HG02852 (cell line): ENCODE measurements around the gene RPS27.
"Not testable (repeated sequence)": the region's sequence is repeated elsewhere in the genome, so short reads cannot be mapped to it uniquely, and the experiment has no call there.

ENCODE experiments used
- ATAC-seq: cut with Tn5 transposase; IDR thresholded peaks from one replicate; pipeline ENCODE4 v1.9.1; 2021; ENCODE audit warnings: mild to moderate bottlenecking, moderate library complexity; ENCODE audit not compliant: unreplicated experiment

Gene RPS27

GRCh38 chr1:153985341-153985912 is 5.1 kb upstream of the RPS27 start:
- ATAC-seq = no peak

- ATAC-seq = no peak
These were observed 4.4 kb upstream of the RPS27 start, which contains the start of gene RAB13 for GRCh38 chr1:153985941-153986761. Gene RAB13 (minus strand): TSS chr1:153986339. CDS start chr1:153986236, 103 bp downstream.

GRCh38 chr1:153987621-153988020 is 2.9 kb upstream of the RPS27 start:
- no peak for ATAC-seq

GRCh38 chr1:153991151-153991630 is 629 bp downstream of the RPS27 start:
- no peak for ATAC-seq

- no peak for ATAC-seq
These were observed 1.2 kb downstream of the RPS27 start for GRCh38 chr1:153991806-153992205.

GRCh38 chr1:153995202-153995601 is 4.6 kb downstream of the RPS27 start:
- no peak for ATAC-seq

- no peak for ATAC-seq
These were observed 5.1 kb downstream of the RPS27 start for GRCh38 chr1:153995640-153996039.

GRCh38 chr1:153996882-153997281 is 6.3 kb downstream of the RPS27 start:
- ATAC-seq = not testable (repeated sequence)

- ATAC-seq = no peak
These were observed 9.9 kb downstream of the RPS27 start for GRCh38 chr1:154000420-154000819.

- no peak for ATAC-seq
These were observed 15.6 kb downstream of the RPS27 start for GRCh38 chr1:154006136-154006535.

GRCh38 chr1:154012129-154012528 is 21.6 kb downstream of the RPS27 start:
- ATAC-seq = no peak

- ATAC-seq = not testable (repeated sequence)
These were observed 22.0 kb downstream of the RPS27 start for GRCh38 chr1:154012543-154012942.

- no peak for ATAC-seq
These were observed 23.8 kb downstream of the RPS27 start for GRCh38 chr1:154014154-154014907.

GRCh38 chr1:154019269-154019668 is 28.7 kb downstream of the RPS27 start:
- no peak for ATAC-seq

GRCh38 chr1:154019940-154020339 is 29.4 kb downstream of the RPS27 start:
- no peak for ATAC-seq

- not testable (repeated sequence) for ATAC-seq
These were observed 43.1 kb downstream of the RPS27 start for GRCh38 chr1:154033697-154034096.
